A549 (cell line): ENCODE measurements around the gene MAU2. TPM values are rescaled to one million over a fixed set of nuclear protein-coding genes. Genes with fewer than 3 reads are reported as not detected.

Experiments
- ATAC-seq, 2 experiments: fragments of 200-7000 bp in 1 of 2; fragments of >200 bp in 1 of 2; cut with Nextera tagmentation in 1 of 2; cut with Tn5 transposase in 1 of 2; 3 replicates each; pipeline versions ENCODE4 v1.8.0 to v1.9.1; 2018 to 2020; ENCODE audit warnings: mild to moderate bottlenecking in 1 of 2, moderate library complexity in 1 of 2
- CTCF ChIA-PET: fragments of 300-600 bp; sonication (Branson Sonifier 250); formaldehyde crosslinking; extraction: SDS; loops from one replicate; lab custom pipeline; 2021; ENCODE audit warnings: antibody characterized with exemption, inconsistent platforms; lab: Yijun Ruan, JAX
- POLR2A ChIA-PET: fragments of 350-600 bp; formaldehyde crosslinking; extraction: SDS; loops from one replicate; lab custom pipeline; 2021; ENCODE audit warnings: antibody characterized with exemption, inconsistent platforms; lab: Yijun Ruan, JAX
- DNase-seq, 2 experiments: peaks; one replicate each; pipeline versions ENCODE4 v3.0.0 to v3.0.0-alpha.2; 2011 to 2016; ENCODE audit warnings: low read depth in 1 of 2, low spot score in 1 of 2
- FAIRE-seq: peaks from 2 replicates; lab custom pipeline; 2011; peaks lifted over from hg19 to GRCh38; lab: Jason Lieb, UNC
- H3K27ac ChIP-seq, 2 experiments: fragments of >200 bp; sonication (Bioruptor Twin); formaldehyde crosslinking; 3 replicates each; pipeline ENCODE4 v1.5.1; 2016 to 2017
- H3K4me1 ChIP-seq: fragments of >200 bp; sonication (Bioruptor Twin); formaldehyde crosslinking; 3 replicates; pipeline ENCODE4 v1.6.1; 2016
- H3K4me2 ChIP-seq: fragments of >200 bp; sonication (Bioruptor Twin); formaldehyde crosslinking; 3 replicates; pipeline ENCODE4 v1.6.1; 2016
- H3K4me3 ChIP-seq: fragments of >200 bp; sonication (Bioruptor Twin); formaldehyde crosslinking; 3 replicates; pipeline ENCODE4 v1.5.1; 2016
- H3K9me3 ChIP-seq: fragments of >200 bp; sonication (Bioruptor Twin); formaldehyde crosslinking; 3 replicates; pipeline ENCODE4 v1.6.1; 2016
- ATOH8 ChIP-seq: fragments of 250-450 bp; sonication (Bioruptor Pico); IDR thresholded peaks from 2 replicates; pipeline ENCODE4 v1.5.0; 2020; ENCODE audit warnings: low read depth, mild to moderate bottlenecking, moderate library complexity
- BCL3 ChIP-seq: fragments of >200 bp; sonication (Bioruptor Twin); formaldehyde crosslinking; IDR thresholded peaks from 3 replicates; pipeline ENCODE4 v1.6.1; 2016
- CEBPB ChIP-seq, 2 experiments: fragments of >200 bp in 1 of 2; sonication (Bioruptor Twin) in 1 of 2; formaldehyde crosslinking in 1 of 2; IDR thresholded peaks; 2 replicates each; pipeline ENCODE4 v1.6.1; 2012 to 2016
- EP300 ChIP-seq, 2 experiments: fragments of >200 bp; sonication (Bioruptor Twin); formaldehyde crosslinking; IDR thresholded peaks; 2 replicates in 1 of 2; 3 replicates in 1 of 2; pipeline ENCODE4 v1.6.1; 2016 to 2017
- FOSB ChIP-seq: fragments of 250-450 bp; sonication (Bioruptor Pico); IDR thresholded peaks from 2 replicates; pipeline ENCODE4 v1.5.0; 2020; ENCODE audit warnings: mild to moderate bottlenecking, moderate library complexity
- FOSL2 ChIP-seq, 2 experiments: fragments of 450-650 bp in 1 of 2; fragments of >200 bp in 1 of 2; sonication (Bioruptor Twin) in 1 of 2; formaldehyde crosslinking; IDR thresholded peaks; 2 replicates each; pipeline versions ENCODE4 v1.5.0 to v1.6.1; 2016 to 2020; ENCODE audit warnings: mild to moderate bottlenecking in 1 of 2, moderate library complexity in 1 of 2
- HOXB5 ChIP-seq: fragments of 250-450 bp; sonication (Bioruptor Pico); IDR thresholded peaks from 2 replicates; pipeline ENCODE4 v1.5.0; 2020; ENCODE audit warnings: mild to moderate bottlenecking, moderate library complexity
- JUN ChIP-seq, 2 experiments: fragments of >200 bp; sonication (Bioruptor Twin); formaldehyde crosslinking; IDR thresholded peaks; 2 replicates in 1 of 2; 3 replicates in 1 of 2; pipeline ENCODE4 v1.6.1; 2016 to 2017
- JUNB ChIP-seq: fragments of >200 bp; sonication (Bioruptor Twin); formaldehyde crosslinking; IDR thresholded peaks from 2 replicates; pipeline ENCODE4 v1.6.1; 2016
- KDM5A ChIP-seq: fragments of 200-600 bp; sonication (generic); IDR thresholded peaks from 2 replicates; pipeline ENCODE4 v1.6.1; 2016; ENCODE audit warnings: antibody characterized with exemption, mild to moderate bottlenecking
- MAFK ChIP-seq: fragments of 450-650 bp; IDR thresholded peaks from 2 replicates; pipeline ENCODE4 v1.6.1; 2014; ENCODE audit not compliant: partially characterized antibody
- NPAS2 ChIP-seq: fragments of 250-450 bp; sonication (Bioruptor Pico); IDR thresholded peaks from 2 replicates; pipeline ENCODE4 v1.8.0; 2022; ENCODE audit warnings: mild to moderate bottlenecking, moderate library complexity, borderline replicate concordance
- NR3C1 ChIP-seq: fragments of >200 bp; sonication (Bioruptor Twin); formaldehyde crosslinking; IDR thresholded peaks from 3 replicates; pipeline ENCODE4 v1.6.1; 2017
- RAD21 ChIP-seq, 2 experiments: fragments of >200 bp in 1 of 2; sonication (Bioruptor Twin) in 1 of 2; formaldehyde crosslinking in 1 of 2; IDR thresholded peaks in 1 of 2; conservative IDR thresholded peaks in 1 of 2; 2 replicates in 1 of 2; 3 replicates in 1 of 2; pipeline ENCODE4 v1.6.1; 2012 to 2018; ENCODE audit warnings: inconsistent platforms in 1 of 2
- RARB ChIP-seq: fragments of 250-450 bp; sonication (Bioruptor Pico); IDR thresholded peaks from 2 replicates; pipeline ENCODE4 v1.8.0; 2021; ENCODE audit warnings: mild to moderate bottlenecking, moderate library complexity
- RNF2 ChIP-seq: fragments of 200-600 bp; sonication (generic); IDR thresholded peaks from 2 replicates; pipeline ENCODE4 v1.6.1; 2016; ENCODE audit warnings: low read depth, mild to moderate bottlenecking, antibody characterized with exemption, moderate library complexity, borderline replicate concordance
- TP53 ChIP-seq: fragments of 250-450 bp; sonication (Bioruptor Pico); IDR thresholded peaks from 2 replicates; pipeline ENCODE4 v1.5.0; 2021; ENCODE audit warnings: mild to moderate bottlenecking, moderate library complexity
- USF2 ChIP-seq: fragments of 450-650 bp; IDR thresholded peaks from 2 replicates; pipeline ENCODE4 v1.6.1; 2014; ENCODE audit warnings: antibody characterized with exemption
- ZFP36 ChIP-seq: fragments of 450-650 bp; IDR thresholded peaks from 2 replicates; pipeline ENCODE4 v1.6.1; 2014; ENCODE audit warnings: borderline replicate concordance; ENCODE audit not compliant: partially characterized antibody
- ZNF302 ChIP-seq: fragments of 250-450 bp; sonication (Bioruptor Pico); IDR thresholded peaks from 2 replicates; pipeline ENCODE4 v1.9.0; 2021; ENCODE audit warnings: inconsistent platforms, mild to moderate bottlenecking, moderate library complexity
- ZSCAN20 ChIP-seq: fragments of 250-450 bp; sonication (Bioruptor Pico); IDR thresholded peaks from 2 replicates; pipeline ENCODE4 v1.8.0; 2022; ENCODE audit warnings: mild to moderate bottlenecking, moderate library complexity
- WGBS: methylation state at CpG from one replicate; pipeline ENCODE4 v1.1.6; 2017; ENCODE audit errors: missing lambda C conversion rate; 5-methylcytosine and 5-hydroxymethylcytosine counted together
- polyA plus RNA-seq, 4 experiments: library from polyadenylated mRNA; depleted of rRNA in 3 of 4; stranded (reverse); fragments of >200 nt; fragmentation: RNase III in 1 of 4; extraction: RNeasy Plus Mini Kit Qiagen cat#74134 plus additional on column Dnase treatment in 1 of 4; gene quantifications; 2 replicates in 3 of 4; 3 replicates in 1 of 4; pipeline ENCODE4 v1.2.3, GENCODE V29; 2011 to 2017
- TF ChIP-seq, protein P1 (sequence below): fragments of 150-350 bp; IDR thresholded peaks from 2 replicates; pipeline ENCODE4 v1.6.1; 2014; ENCODE audit warnings: low read depth, mild to moderate bottlenecking, low read length

Gene MAU2
- polyA plus RNA-seq, 2 of the 4 experiments (the other 2 are of a cell fraction) = 8.5 to 11.5 TPM

GRCh38 chr19:19276386-19276785 lies 44.2 kb upstream of the MAU2 start:
- Histone ChIP-seq H3K9me3 (no peaks in the 10 kb centered on the region), H3K4me1 (no peaks in the 10 kb centered on the region), H3K4me2 (no peak overlapping the region), H3K27ac (no peak overlapping the region), H3K4me3 (no peak overlapping the region)
- ChIA-PET POLR2A (no interaction called here), CTCF (no interaction called here)
- 87% methylated on average over 9 of the region's 12 CpGs for WGBS
- ATAC-seq = no peak
- DNase-seq = no peak
- TF ChIP-seq MAFK = no peak
- TF ChIP-seq CEBPB (IDR thresholded peaks at IDR 0.05) = no peak
- no peak for TF ChIP-seq HOXB5 (CRISPR knock-in tag)
- no peak for TF ChIP-seq NR3C1
- TF ChIP-seq RARB (CRISPR knock-in tag) = no peak
- no peak for TF ChIP-seq ATOH8 (CRISPR knock-in tag)
- TF ChIP-seq KDM5A = no peak
- no peak for TF ChIP-seq ZFP36
- TF ChIP-seq ZSCAN20 (CRISPR knock-in tag) = no peak
- no peak for TF ChIP-seq USF2
- no peak for TF ChIP-seq RNF2
- no peak for TF ChIP-seq FOSB (CRISPR knock-in tag)
- no peak for TF ChIP-seq ZNF302
- TF ChIP-seq TP53 (CRISPR knock-in tag) = no peak
- no peak for TF ChIP-seq BCL3
- no peak for TF ChIP-seq JUNB
- no peak for TF ChIP-seq FOSL2 (IDR thresholded peaks at IDR 0.05)
- TF ChIP-seq FOSL2 (CRISPR knock-in tag; IDR thresholded peaks at IDR 0.05) = no peak
- no peak for FAIRE-seq

DNA sequence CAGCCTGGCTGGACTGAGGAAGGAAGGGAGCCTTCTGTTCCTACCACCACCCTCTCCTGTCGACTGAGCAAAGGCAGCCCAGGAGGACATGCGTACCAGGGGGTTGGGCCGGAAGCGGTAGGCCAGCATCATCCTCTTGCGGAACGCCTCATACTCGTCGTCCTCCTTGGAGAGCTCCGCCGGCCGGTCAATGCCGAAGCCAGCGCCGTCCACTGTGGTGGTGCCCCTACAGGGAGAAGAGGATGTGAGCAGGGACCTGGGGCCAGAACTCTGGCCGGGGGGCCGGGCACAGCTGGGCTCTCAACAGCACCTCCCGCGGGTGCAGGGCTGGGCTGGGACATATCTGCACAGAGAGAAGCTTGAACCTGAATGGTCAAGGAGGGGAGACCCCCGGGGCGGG lies 43.8 kb upstream of the MAU2 start:
- H3K9me3 ChIP-seq = no peaks in the 10 kb centered on the region
- POLR2A ChIA-PET = no interaction called here
- CTCF ChIA-PET = interaction anchor here (0.8 kb wide), 1 partner anchor 52 kb away, joined by 3 read pairs; no protein-coding TSS in a partner anchor
- FAIRE-seq = no peak
- no peak for DNase-seq
- no peak overlapping the region for H3K27ac ChIP-seq
- ATAC-seq = no peak
- 88% methylated on average over 14 of the region's 20 CpGs for WGBS
- no peaks in the 10 kb centered on the region for H3K4me1 ChIP-seq
- TF ChIP-seq KDM5A (no peak), CEBPB (IDR thresholded peaks at IDR 0.05) (no peak), RAD21 (conservative IDR thresholded peaks at IDR 0.05 in 1 of 2, IDR thresholded peaks at IDR 0.05 in 1 of 2) (no peak), NR3C1 (no peak), JUN (IDR thresholded peaks at IDR 0.05) (no peak), EP300 (IDR thresholded peaks at IDR 0.05) (no peak), NPAS2 (no peak), ZNF302 (no peak)
- TF ChIP-seq, protein P1, sequence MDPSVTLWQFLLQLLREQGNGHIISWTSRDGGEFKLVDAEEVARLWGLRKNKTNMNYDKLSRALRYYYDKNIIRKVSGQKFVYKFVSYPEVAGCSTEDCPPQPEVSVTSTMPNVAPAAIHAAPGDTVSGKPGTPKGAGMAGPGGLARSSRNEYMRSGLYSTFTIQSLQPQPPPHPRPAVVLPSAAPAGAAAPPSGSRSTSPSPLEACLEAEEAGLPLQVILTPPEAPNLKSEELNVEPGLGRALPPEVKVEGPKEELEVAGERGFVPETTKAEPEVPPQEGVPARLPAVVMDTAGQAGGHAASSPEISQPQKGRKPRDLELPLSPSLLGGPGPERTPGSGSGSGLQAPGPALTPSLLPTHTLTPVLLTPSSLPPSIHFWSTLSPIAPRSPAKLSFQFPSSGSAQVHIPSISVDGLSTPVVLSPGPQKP = no peak
- H3K4me2 ChIP-seq = no peak overlapping the region
- H3K4me3 ChIP-seq = no peak overlapping the region
